ENCODE results near the gene TMEM62.
"Not testable (repeated sequence)": the region's sequence is repeated elsewhere in the genome, so short reads cannot be mapped to it uniquely, and the experiment has no call there.

TMEM62 gene

DNA sequence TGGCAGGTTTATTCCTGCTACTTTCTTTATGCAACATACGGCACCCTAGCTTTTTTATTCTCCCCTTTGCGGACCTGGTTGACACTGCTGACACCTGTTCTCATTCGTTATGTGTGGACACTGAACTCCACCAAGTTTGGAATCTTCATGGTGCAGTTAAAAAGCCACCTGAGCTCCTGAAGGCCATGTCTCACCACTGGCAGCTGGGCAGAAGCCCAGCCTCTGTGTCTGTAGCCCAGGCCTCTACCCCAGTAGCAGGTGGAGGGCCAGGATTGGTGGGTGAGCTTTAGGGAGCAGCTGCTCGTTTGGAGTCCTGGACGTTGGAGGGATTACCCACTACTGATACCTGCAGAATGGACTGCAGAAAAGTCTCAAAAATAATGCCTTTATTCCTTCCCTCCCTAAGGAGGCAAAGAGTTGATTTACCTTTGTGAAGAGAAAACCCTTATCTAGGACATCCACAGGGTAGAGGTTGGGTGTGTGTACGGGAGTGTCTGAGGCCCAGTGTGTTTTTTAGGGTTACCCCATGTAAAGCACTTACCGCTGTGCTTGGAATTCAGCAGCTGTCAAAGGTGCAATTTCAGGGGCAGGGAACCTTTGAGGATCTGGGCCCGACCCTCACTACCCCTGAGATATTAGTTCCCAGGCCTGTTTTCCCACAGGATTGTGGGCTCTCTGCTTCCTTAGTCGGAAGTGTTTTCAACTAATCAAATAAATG lies 51.2 kb downstream of the TMEM62 start:
- DNase-seq = no peak

DNA sequence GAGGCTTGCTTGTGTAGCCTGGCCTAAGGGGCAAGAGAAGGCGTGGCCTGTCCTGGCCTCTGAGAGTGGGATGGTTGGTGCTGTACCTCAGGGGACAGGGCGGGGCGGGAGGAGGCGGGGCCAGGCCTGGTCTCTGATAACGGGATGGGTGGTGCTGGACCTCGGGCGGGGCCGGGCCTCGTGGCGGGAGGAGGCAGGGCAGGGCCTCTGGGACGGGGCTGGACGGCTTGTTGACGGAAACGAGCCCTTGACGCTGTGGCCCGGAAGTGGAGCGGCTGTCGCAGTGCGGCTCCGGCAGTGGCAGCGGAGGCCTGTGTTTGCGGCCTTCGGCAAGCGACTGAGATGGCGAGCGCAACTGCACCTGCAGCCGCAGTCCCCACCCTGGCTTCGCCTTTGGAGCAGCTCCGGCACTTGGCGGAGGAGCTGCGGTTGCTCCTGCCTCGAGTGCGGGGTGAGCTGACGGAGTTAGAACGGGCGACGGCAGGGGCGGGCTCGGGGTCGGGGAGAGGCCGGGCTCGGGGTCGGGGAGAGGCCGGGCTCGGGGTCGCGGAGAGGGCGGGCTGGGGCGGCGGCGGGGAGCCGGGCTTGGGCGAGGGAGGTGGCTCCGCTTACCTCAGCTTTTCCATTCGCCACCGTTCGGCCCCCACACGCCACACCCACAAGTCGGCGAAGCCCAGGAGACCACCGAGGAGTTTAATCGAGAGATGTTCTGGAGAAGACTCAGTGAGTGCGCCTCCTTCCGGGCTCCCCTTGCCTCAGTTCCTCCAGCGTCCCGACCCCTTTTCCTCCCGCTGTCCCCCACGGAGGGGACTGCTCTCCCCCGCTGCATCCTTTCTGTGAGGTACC lies 52.0 kb downstream of the TMEM62 start, which contains the start of gene CCNDBP1:
Gene CCNDBP1 (plus strand): TSS at position 247 of the 846 bp plus-strand sequence. CDS start 96 bp downstream, at position 343.
- peak; percentile 97 for DNase-seq

DNA sequence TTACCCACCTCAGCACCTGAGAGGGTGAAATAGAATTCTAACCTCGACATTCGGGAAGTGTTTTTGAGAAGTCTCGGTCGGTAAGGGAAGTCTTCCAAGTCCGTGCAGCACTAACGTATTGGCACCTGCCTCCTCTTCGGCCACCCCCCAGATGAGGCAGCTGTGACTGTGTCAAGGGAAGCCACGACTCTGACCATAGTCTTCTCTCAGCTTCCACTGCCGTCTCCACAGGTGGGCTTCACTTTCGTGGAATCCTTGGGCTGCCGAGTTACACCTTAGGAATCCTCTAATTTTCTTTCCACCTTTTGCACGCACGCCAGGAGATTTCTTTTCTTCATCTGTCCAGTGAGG lies 52.6 kb downstream of the TMEM62 start:
- DNase-seq = no peak

DNA sequence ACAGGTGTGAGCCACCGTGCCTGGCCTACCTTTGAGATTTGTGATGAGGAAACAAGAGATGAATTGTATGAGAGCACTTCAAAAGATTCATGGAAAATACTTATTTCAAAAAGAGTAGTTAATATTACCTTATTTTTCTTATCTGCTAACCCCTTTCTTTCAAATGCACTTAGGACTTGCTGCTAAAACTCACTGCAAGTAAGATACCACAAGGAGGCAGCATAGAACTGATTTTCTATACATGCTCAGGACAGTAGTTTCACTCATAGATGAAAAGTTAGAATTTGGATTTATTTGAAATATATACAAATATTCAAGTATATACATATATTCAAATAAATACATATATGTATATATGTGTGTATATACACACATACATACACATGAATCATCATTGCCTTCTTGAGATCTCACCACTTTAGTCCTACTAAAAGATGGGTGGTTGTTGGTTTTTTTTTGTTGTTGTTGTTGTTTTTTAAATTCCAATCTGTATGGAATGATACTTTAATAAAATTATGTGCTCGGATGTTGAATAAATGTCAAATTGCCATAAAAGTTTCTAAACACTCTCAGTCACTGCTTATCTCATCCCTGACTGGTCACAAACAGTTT lies 54.3 kb downstream of the TMEM62 start:
- DNase-seq = no peak

DNA sequence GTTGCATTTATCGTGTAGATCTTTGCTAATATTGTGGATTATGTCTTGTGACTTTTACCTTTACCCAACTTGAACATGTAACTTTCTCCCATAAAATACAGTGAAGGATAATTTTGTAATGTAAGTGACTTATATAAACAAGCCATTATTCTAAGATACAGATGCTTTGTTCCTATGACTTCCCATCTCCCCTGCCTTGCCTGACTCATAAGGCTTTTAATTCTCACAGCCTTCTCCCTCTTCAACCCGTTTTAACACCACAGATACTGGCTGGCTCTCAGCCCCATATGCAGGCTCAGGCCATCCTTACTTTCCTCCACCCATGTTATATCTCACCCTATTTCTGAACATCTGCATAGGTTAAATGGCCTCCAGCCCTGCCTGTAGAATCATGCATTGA lies 55.9 kb downstream of the TMEM62 start:
- DNase-seq = no peak

DNA sequence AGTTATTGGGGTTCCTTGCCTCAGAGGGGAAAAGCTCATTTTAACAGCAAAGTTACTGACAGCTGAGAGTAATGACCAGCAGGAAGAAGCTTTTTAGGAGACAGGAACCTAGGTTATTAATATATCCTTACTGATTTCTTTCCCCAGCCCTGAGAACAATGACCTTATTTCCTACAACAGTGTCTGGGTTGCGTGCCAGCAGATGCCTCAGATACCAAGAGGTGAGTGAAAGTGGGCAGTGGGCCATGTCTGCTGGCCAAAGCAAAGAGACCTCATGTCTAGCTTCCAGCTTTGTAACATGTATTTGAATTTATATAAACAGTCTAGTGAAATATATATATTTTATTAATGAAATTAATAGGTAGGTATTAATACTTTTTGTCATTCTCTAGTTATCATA lies 56.8 kb downstream of the TMEM62 start:
- no peak for DNase-seq

DNA sequence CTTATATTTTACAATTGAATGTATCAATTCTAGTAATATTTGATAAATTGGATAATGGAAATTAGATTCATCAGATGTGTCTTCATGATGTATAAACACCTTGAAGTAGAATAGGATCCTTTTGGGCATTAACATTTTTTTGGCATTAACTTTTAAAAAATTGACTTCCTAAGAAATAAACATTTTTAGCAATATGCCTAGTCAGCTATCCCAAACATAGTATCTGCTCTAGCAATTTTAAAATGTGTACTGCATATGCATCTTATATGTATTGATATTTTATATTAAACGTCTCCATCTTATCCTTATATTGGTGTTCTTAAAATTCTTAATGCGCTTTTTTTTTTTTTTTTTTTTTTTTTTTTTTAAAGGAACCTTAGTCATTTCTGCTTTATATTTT lies 60.3 kb downstream of the TMEM62 start:
- DNase-seq = no peak

DNA sequence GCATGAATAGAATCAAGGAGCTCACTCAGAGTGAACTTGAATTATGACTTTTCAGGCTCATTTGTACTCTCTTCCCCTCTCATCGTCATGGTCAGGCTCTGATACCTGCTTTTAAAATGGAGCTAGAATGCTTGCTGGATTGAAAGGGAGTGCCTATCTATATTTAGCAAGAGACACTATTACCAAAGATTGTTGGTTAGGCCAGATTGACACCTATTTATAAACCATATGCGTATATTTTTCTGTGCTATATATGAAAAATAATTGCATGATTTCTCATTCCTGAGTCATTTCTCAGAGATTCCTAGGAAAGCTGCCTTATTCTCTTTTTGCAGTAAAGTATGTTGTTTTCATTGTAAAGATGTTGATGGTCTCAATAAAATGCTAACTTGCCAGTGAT lies 61.4 kb downstream of the TMEM62 start:
- DNase-seq = no peak

DNA sequence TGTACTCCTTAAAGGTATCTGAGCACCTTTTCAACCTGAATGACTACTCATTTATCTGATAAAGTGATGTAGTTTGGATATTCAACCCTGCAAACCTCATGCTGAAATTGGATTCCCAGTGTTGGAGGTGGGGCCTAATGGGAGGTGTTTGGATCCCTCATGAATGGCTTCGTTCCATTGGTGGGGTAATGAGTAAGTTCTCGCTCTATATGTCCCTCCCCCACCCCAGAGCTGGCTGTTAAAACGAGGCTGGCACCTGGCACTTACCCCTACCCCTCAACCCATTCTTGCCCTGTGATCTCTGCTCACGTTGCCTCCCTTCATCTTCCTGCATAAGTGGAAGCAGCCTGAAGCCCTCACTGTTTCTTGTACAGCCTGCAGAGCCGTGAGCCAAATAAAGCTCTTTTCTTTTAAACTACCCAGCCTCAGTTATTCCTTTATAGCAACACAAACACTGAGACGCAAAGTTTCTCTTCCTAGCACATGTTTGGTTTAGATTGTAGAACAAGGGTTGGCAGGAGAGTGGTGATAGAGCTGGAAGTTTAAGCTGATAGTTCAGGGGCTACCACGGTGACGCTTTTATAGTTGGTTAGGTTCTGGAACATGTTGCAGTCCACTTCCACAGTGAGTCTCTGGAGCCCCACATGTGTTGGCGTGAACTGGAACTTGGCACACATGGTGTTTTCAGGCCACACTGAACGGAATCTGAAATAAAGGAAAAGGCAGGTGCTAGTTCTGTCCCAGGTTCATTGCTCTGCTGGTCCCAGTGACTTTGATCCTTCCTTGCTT lies 63.6 kb downstream of the TMEM62 start:
- DNase-seq = no peak

DNA sequence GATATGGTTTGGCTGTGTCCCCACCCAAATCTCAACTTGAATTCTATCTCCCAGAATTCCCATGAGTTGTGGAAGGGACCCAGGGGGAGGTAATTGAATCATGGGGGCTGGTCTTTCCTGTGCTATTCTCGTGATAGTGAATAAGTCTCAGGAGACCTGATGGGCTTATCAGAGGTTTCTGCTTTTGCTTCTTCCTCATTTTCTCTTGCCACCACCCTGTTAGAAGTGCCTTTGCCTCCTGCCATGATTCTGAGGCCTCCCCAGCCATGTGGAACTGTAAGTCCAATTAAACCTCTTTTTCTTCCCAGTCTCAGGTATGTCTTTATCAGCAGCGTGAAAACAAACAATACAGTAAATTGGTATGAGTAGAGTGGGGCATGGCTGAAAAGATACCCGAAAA lies 64.4 kb downstream of the TMEM62 start:
- not testable (repeated sequence) for DNase-seq

DNA sequence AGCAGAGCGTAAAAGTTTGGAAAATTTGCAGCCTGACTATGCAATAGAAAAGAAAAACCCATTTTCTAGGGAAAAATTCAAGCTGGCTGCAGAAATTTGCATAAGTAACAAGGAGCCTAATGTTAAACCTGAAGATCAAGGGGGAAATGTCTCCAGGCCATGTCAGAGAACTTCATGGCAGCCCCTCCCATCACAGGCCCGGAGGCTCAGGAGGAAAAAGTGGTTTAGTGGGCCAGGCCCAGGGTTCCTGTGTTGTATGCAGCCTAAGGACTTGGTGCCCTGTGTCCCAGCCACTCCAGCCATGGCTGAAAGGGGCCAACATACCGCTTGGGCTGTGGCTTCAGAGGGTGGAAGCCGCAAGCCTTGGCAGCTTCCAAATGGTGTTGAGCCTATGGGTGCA lies 65.2 kb downstream of the TMEM62 start:
- not testable (repeated sequence) for DNase-seq

DNA sequence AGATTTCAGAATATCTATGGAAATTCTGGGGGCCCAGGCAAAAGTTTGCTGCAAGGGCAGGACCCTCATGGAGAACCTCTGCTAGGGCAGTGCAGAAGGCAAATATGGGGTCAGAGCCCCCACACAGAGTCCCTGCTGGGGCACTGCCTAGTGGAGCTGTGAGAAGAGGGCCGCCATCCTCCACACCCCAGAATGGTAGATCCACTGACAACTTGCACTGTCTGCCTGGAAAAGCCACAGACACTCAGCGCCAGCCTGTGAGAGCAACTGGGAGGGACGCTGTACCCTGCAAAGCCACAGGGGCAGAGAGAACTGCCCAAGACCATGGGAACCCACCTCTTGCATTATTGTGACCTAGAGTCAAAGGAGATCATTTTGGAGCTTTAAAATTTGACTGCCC lies 65.6 kb downstream of the TMEM62 start:
- no peak for DNase-seq

DNA sequence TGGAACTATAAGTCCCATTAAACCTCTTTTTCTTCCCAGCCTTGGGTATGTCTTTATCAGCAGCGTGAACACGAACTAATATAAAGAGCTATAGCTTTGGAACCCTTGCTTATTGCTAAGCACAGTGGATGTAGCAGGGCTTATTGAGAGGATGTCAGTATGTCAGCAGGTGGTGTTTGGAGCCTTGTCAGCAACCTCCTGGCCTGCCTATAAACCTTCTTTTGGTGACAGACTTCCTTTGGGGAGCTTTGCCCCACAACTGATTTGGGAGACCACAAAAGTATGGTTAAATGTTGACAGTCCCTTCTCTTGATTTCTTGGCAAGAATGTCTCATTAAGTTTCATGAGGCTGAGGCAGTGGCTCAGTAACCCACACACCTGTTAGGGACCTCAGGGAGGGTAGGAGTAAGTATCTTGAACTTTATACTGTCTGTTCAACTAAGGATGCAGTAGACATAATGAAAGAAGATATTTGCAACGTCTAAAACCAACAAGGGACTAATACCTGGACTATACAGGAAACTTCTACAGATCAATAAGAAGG lies 66.6 kb downstream of the TMEM62 start:
- DNase-seq = no peak

DNA sequence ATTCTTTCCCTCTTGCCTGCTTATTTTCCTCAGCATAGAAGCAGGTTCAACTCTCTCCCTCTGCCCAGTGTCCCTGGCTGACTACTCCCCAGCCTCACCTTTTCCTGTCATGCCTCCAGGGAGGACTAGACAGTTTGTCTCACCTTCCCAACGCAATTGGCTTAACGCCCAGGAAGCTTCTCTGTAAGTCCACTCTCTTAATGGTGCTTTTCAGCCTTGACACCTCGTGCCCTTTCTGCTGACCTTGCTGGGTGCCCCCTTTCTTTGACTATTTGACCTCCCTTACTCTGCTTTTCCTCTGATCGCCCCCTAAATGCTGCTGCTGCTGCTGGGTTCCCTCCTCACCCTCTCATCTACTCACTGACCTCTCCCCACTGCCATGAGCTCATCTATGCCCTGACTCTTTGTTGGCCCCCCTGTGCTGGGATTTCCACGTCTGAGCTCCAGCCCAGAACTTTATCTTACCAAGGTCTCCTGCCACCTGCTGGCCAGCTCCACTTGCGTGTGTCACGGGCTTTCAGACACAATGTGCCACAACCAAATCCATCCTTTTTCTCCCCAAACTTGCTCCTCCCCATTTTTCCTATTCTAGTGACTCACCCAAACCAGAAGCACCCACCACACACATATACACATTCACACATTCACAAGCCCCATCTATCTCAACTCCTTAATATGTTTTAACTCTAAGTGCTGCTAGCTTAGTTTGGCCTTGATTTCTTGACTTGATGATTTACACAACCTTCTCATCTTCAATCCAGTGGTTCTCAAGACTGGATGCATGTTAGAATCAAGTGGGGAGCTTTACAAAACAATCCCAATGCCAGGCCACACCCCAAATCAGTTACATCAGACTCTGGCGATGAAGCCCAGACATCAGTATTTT lies 70.9 kb downstream of the TMEM62 start:
- peak; percentile 61 for DNase-seq

DNA sequence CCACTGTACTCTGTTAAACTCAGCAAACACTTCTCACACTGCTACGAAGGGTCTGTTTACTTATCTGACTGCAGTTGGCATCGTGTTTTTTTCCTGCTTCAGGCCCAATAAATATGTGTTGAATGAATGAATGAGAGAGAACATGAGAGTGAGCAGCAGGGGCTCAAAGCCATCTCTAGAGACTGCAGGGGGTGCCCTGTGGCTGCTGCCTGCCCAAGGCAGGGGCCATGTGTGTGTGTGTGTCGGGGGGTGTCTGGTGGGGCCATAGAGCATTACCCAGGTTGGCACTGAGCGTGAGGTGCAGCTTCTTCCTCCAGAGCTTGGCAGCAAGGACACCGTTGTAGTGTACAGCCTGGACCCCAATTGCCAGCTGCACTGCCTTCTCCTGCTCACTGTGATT lies 72.7 kb downstream of the TMEM62 start:
- no peak for DNase-seq

DNA sequence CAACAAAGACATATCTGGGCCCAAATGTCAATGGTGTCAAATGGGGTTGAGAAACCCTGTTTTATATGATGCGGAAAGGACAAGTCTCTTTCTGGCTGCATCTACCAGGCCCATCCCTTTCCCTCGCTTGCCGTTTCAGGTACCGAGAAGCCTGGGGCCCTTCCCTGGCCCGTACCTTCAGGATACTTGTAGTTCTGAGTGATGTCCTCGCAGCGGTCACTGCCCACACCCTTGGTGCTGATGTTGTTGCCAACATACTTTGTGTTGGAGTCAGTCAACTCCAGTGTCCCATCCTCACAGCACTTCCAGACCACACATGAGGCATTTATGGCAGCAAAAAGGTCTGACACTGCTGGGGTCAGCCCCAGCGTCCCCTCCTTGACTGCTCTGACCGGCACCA lies 73.6 kb downstream of the TMEM62 start:
- DNase-seq = no peak

DNA sequence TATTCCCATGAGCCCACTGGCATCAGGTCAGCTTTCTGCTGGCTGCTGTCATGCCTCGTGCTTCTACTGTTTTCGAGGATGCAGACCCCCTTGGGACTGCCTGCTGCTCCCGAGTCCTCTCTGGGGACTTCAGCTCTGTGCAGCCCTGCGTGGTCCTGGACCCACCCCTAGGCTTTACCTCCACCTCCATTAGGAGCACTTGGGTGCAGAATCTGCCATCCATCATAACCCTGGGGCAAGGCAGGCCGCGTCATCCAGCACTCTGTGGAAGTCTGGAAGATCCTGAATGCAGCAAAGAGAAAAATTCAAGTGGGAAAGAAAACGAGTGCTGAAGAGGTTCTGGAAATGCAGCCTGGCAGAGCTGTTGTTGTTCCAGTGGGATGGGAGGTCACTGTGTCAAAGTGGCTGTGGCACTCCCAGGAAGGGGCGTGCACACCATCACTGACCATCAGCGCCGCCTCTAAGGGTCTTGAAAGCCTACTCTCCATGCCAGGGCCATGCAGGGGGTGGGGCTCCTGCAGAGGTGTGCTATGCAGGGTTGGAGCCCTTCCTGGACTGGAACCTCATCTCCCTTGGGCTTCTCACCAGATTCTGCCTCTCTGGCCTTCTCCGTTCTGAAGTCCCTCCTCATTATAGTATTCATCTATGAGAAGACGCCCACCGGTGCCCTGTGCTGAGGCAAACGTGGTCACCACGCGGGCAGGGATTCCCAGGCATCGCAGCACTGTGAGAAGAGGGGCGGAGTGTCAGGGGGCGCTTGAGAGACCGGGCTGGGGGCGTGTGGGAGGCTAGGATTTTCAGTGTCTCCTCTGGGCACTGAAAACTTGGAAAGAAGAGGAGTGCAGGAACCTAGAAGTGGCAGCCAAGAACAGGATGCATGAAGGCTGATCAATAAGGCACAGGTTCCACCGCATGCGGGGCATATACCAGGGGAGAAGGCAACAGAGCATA lies 74.9 kb downstream of the TMEM62 start:
- DNase-seq = no peak

DNA sequence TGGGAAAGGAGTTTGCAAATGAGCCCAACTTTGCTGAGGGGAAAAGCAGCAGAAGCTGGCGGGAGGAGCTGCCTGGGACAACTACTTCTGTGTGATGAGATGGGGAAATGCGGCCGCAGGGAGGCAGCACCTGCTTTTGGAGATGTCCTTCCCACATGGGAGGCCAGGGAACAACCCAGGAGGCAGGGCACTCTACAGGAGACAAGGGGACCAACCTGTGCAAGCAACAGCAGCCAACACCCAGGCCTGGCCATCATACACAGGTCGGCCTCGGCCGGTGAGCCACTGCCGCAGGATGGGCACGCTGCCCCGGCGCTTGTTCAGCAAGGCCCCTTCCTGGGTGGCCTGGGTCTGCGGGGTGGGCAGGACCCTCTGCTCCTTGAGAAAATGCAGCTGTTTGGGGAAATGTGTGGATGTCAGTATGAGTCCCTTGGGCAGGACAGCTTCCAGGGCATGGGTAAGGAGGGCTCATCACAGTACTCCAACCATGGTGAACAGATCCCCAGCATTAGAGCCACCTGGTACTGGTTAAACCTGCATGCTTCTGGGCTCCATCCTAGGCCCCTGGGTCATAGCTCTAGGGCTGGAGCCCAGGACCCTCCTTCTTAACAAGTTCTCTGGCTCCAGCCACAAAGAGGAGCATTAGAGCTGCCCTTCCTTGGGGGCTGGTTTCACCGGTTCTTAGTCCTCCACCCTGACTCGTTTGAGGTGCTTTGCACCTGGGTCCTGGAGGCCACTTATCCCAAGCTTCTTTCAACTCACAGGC lies 75.9 kb downstream of the TMEM62 start:
- DNase-seq = no peak

DNA sequence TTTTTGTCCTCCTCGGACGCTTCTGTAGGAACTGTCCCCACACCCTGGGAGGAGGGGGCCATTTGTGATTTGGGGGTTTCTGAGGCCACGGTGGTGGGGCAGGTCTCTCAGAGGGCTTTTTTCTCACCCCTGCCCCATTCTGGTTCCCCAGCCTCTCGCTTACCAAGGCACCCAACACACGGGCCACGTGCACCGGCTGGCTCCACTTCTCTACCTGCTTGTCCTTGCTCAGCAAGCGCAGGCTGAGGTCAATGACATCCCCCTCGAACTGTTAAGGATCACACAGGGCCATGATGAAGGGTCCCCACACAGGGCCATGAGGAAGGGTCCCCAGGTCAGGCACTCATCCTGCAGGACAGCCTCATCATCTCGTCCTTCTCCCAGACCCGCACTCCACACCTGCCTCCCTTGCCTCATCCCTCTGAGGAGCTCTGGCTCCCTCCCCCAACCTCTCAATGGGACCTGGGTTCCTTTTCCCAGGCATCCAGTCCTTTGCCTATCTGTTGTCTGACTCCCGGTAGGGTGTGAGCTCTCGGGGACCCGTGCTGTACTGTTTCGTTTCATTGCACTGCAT lies 76.9 kb downstream of the TMEM62 start:
- no peak for DNase-seq

Measured in stimulated activated CD4-positive, alpha-beta T cell treated with anti-CD3 and anti-CD28 coated beads, Interleukin-15, amount 100 ng/mL, for 24 hours (primary cell).